Tibial nerve (tissue), 3 donors: Measurements from ENCODE around the gene BCAS3.

Source experiments
- POLR2A ChIP-seq, 2 donors: fragments of 450-650 bp; IDR thresholded peaks; one replicate each; pipeline ENCODE4 v1.6.1; 2017; ENCODE audit warnings: antibody characterized with exemption in 2 of 2, mild to moderate bottlenecking in 2 of 2, moderate library complexity in 2 of 2
- TF ChIP-seq, protein P1 (sequence below), 5 experiments: fragments of 200-600 bp in 3 of 5; fragments of 450-650 bp in 2 of 5; sonication (generic) in 3 of 5; IDR thresholded peaks; one replicate each; pipeline ENCODE4 v1.5.1; 2016 to 2019; ENCODE audit warnings: antibody characterized with exemption in 5 of 5, mild to moderate bottlenecking in 3 of 5, moderate library complexity in 2 of 5

DNA sequence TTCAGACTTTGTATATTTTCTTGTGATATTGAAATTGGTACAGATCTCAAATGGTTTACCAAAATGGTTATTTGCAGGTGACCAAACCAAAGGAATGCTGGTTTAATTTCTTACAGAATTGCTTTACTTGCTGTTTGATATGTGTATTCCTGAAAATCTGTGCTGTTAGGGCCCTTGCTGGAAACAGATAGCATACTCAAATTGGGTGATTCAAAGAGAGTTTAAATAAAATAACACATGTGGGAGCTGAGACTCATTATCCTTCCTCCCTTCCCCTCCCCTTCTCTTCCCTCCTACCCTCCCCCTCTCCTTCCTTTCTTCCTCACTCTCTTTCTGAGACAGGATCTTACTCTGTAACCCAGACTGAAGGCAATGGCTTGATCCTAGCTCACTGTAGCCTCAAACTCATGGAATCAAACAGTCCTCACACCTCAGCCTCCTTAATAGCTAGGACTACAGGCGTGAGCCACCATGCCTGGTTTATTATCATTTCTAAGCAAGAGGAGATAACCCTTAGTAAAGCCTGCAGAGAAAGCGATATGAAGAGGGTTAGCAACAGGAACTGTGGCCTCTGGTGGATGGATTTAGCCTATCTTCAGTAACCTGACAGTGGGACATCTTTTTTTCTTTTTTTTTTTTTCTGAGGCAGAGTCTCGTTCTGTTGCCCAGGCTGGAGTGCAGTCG is 141.9 kb downstream of the BCAS3 start:
- TF ChIP-seq, protein P1, sequence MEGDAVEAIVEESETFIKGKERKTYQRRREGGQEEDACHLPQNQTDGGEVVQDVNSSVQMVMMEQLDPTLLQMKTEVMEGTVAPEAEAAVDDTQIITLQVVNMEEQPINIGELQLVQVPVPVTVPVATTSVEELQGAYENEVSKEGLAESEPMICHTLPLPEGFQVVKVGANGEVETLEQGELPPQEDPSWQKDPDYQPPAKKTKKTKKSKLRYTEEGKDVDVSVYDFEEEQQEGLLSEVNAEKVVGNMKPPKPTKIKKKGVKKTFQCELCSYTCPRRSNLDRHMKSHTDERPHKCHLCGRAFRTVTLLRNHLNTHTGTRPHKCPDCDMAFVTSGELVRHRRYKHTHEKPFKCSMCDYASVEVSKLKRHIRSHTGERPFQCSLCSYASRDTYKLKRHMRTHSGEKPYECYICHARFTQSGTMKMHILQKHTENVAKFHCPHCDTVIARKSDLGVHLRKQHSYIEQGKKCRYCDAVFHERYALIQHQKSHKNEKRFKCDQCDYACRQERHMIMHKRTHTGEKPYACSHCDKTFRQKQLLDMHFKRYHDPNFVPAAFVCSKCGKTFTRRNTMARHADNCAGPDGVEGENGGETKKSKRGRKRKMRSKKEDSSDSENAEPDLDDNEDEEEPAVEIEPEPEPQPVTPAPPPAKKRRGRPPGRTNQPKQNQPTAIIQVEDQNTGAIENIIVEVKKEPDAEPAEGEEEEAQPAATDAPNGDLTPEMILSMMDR (IDR thresholded peaks at IDR 0.05), result no peak
- no peak for TF ChIP-seq POLR2A (IDR thresholded peaks at IDR 0.05)
